ENCODE measurements around the gene EFCAB5. TPM values are rescaled to one million over a fixed set of nuclear protein-coding genes. Genes with fewer than 3 reads are reported as not detected.

EFCAB5 gene
- total RNA-seq, 1 experiment from 2014 or later: 1.4 TPM

- POLR2A ChIA-PET (ENCODE audit: unreplicated experiment): no interaction called here
- no peak overlapping the region for H2AFZ ChIP-seq
- no peaks in the 10 kb centered on the region for H3K36me3 ChIP-seq (ENCODE audit: low read depth)
Observed at GRCh38 chr17:29924786-29925185, 16.6 kb upstream of the EFCAB5 start.

GRCh38 chr17:29927546-29927945 is 13.9 kb upstream of the EFCAB5 start:
- TF ChIP-seq CTCF (conservative IDR thresholded peaks at IDR 0.05) (no peak), EZH2 (IDR thresholded peaks at IDR 0.05; ENCODE audit: low read depth) (no peak)
- no peaks in the 10 kb centered on the region for H3K9me3 ChIP-seq (ENCODE audit: insufficient read depth, low read depth)
- H3K27ac ChIP-seq: no peak overlapping the region
- no peaks in the 10 kb centered on the region for H3K36me3 ChIP-seq (ENCODE audit: low read depth)
- no peak for DNase-seq
- peaks cover 70% of the 10 kb centered on the region for H3K79me2 ChIP-seq (ENCODE audit: low read depth)
- BruUV-seq (replicated peaks): no TSS peak
- H3K4me1 ChIP-seq (replicated peaks; ENCODE audit: insufficient read depth): peaks cover 32% of the 10 kb centered on the region
- H4K20me1 ChIP-seq (ENCODE audit: insufficient read depth): 0 out of 2 replicates have a peak, but pooled peaks cover 3% of the 10 kb centered on the region
- intact Hi-C loops (cut with micrococcal nuclease; ENCODE audit: unreplicated experiment): no loop called here
- H3K27me3 ChIP-seq (ENCODE audit: insufficient read depth, low read depth): no peaks in the 10 kb centered on the region
- H3K9me2 ChIP-seq (ENCODE audit: insufficient read depth): no peaks in the 10 kb centered on the region
- peak overlapping the region; percentile 95 for H3K4me2 ChIP-seq
- H3K4me3 ChIP-seq: peak overlapping the region; percentile 73; the same call in 1 of the 2 replicates
- POLR2A ChIA-PET (ENCODE audit: unreplicated experiment): interaction anchor here (0.6 to 0.7 kb wide), 2 partner anchors 159 to 545 kb away, joined by 4 to 5 read pairs; no protein-coding TSS in a partner anchor
- H2AFZ ChIP-seq: no peak overlapping the region
- peaks cover 20% of the 10 kb centered on the region; the same call in 1 of the 2 replicates for H3F3A ChIP-seq (ENCODE audit: insufficient read depth, low read depth)
- CTCF ChIA-PET: no interaction called here

More at GRCh38 chr17:29924786-29925185, 16.6 kb upstream of the EFCAB5 start:
- intact Hi-C loops (cut with micrococcal nuclease; ENCODE audit: unreplicated experiment): no loop called here
- CTCF ChIA-PET: no interaction called here
- no peak for TF ChIP-seq EZH2 (IDR thresholded peaks at IDR 0.05; ENCODE audit: low read depth)
- no peak for TF ChIP-seq CTCF (conservative IDR thresholded peaks at IDR 0.05)
- Histone ChIP-seq H3K79me2 (ENCODE audit: low read depth) (peaks cover 91% of the 10 kb centered on the region), H3K9me2 (ENCODE audit: insufficient read depth) (no peaks in the 10 kb centered on the region), H3K4me2 (no peak overlapping the region), H3K4me1 (replicated peaks; ENCODE audit: insufficient read depth) (peaks cover 31% of the 10 kb centered on the region), H4K20me1 (ENCODE audit: insufficient read depth) (0 out of 2 replicates have a peak, but pooled peaks cover 3% of the 10 kb centered on the region), H3K4me3 (no peak overlapping the region), H3F3A (ENCODE audit: insufficient read depth, low read depth) (peaks cover 16% of the 10 kb centered on the region; the same call in 1 of the 2 replicates), H3K27ac (no peak overlapping the region), H3K27me3 (ENCODE audit: insufficient read depth, low read depth) (no peaks in the 10 kb centered on the region), H3K9me3 (ENCODE audit: insufficient read depth, low read depth) (no peaks in the 10 kb centered on the region)
- DNase-seq: no peak
- no TSS peak for BruUV-seq (replicated peaks)

- POLR2A ChIA-PET (ENCODE audit: unreplicated experiment): interaction anchor here (0.7 kb wide), 1 partner anchor 9 kb away, joined by 3 read pairs; no protein-coding TSS in a partner anchor
- Histone ChIP-seq H3K27ac (peak overlapping the region; percentile 62), H3K4me2 (peak overlapping the region; percentile 95), H3K4me1 (replicated peaks; ENCODE audit: insufficient read depth) (peaks cover 32% of the 10 kb centered on the region), H3F3A (ENCODE audit: insufficient read depth, low read depth) (peaks cover 20% of the 10 kb centered on the region; the same call in 1 of the 2 replicates), H3K36me3 (ENCODE audit: low read depth) (no peaks in the 10 kb centered on the region), H3K9me2 (ENCODE audit: insufficient read depth) (no peaks in the 10 kb centered on the region), H2AFZ (peak overlapping the region; percentile 85), H3K9me3 (ENCODE audit: insufficient read depth, low read depth) (no peaks in the 10 kb centered on the region), H3K79me2 (ENCODE audit: low read depth) (peaks cover 56% of the 10 kb centered on the region), H3K4me3 (peak overlapping the region; percentile 73), H4K20me1 (ENCODE audit: insufficient read depth) (0 out of 2 replicates have a peak, but pooled peaks cover 3% of the 10 kb centered on the region), H3K27me3 (ENCODE audit: insufficient read depth, low read depth) (no peaks in the 10 kb centered on the region)
- intact Hi-C loops (cut with micrococcal nuclease; ENCODE audit: unreplicated experiment): no loop called here
- BruUV-seq (replicated peaks): TSS peak; percentile 37
- TF ChIP-seq CTCF (conservative IDR thresholded peaks at IDR 0.05): no peak
- no peak for TF ChIP-seq EZH2 (IDR thresholded peaks at IDR 0.05; ENCODE audit: low read depth)
- peak; percentile 22 to 68 for DNase-seq
- CTCF ChIA-PET: no interaction called here
Observed at GRCh38 chr17:29929006-29929532, 12.4 kb upstream of the EFCAB5 start.

All from PC-9 (cell line).